Urothelium cell line (cell line): Measurements from ENCODE around the gene ANKK1.
A peak's percentile ranks its signal among the peaks of the same experiment; 100 is the strongest.

Experiments
- DNase-seq: peaks from one replicate; pipeline ENCODE4 v3.0.0; 2011; ENCODE audit warnings: low spot score, mixed read lengths
- FAIRE-seq: peaks from 2 replicates; lab custom pipeline; 2011; peaks lifted over from hg19 to GRCh38; lab: Jason Lieb, UNC

Gene ANKK1

DNA sequence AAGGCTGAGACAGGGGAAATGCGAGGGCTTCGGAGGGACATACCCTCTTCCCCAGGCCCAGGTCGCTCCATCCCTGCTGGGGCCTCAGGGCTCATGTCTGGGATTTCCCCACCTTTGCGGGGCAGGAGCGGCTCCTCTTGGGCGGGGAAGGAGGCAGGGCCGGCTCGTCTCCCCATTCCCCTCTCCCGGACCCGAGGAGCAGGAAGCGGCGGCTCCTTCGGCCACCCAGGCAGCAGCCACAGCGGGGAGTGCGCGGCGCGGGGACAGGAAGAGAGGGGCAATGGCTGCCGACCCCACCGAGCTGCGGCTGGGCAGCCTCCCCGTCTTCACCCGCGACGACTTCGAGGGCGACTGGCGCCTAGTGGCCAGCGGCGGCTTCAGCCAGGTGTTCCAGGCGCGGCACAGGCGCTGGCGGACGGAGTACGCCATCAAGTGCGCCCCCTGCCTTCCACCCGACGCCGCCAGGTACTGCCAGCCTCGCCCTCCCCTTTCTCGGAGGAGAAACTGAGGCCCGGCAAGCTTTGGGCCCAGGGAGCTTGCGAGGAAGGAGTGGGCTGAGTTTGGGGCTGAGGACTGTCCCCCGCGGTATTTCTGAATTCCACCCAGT is at the start of gene ANKK1:
TSS of gene ANKK1 (plus strand) at position 175 of the 607 bp plus-strand sequence. CDS start at position 281, 106 bp downstream.
- DNase-seq: no peak
- FAIRE-seq: no peak

DNA sequence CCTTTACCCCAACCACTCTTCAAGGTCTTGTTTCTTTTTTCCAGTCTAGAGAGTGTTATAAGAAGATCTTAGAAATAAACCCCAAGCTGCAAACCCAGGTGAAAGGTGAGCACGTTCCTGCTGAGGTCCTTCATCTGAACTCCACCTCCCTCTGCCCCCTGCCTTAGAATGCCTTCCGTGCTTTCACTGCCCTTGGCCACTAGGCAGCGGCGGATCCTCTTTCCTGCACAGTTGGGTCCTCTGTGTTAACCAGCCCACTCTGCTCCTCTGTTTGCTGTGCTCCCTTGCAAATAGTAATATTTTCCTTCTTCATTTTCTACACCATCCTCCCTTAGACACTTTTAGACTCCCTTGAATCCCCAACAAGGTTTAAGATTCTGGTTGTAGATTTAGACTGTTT is 48.8 kb upstream of the ANKK1 start:
- FAIRE-seq: no peak
- no peak for DNase-seq

- DNase-seq (no peak), FAIRE-seq (peak; percentile 37)
Observed at GRCh38 chr11:113339929-113340589, 47.5 kb upstream of the ANKK1 start.

- DNase-seq (no peak), FAIRE-seq (no peak)
Observed at GRCh38 chr11:113341388-113342165, 46.0 kb upstream of the ANKK1 start.

DNA sequence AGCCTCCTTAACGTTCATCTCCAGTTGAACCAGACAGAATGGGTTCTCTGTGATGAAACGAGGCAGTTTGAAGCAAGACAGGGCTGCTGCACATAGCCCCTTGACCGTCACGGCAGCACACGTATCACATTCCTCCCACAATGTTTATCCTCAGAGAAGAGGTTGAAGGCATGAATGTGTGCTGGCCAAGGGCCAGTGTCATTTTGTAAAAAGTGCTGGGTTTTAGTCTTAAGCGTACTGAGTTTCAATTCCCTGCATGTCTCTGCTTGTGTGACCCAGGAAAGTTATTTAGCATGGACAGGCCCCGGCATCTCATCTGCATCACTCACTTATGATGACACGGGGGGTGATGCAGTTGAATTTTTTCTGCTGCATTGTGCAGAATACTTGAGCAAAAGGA is 41.6 kb upstream of the ANKK1 start:
- DNase-seq: no peak
- FAIRE-seq: no peak

- DNase-seq: no peak
Observed at GRCh38 chr11:113349528-113349927, 38.1 kb upstream of the ANKK1 start.

GRCh38 chr11:113350336-113351067 is 37.1 kb upstream of the ANKK1 start:
- DNase-seq (no peak), FAIRE-seq (no peak)

More at GRCh38 chr11:113349528-113349927, 38.1 kb upstream of the ANKK1 start:
- no peak for FAIRE-seq

DNA sequence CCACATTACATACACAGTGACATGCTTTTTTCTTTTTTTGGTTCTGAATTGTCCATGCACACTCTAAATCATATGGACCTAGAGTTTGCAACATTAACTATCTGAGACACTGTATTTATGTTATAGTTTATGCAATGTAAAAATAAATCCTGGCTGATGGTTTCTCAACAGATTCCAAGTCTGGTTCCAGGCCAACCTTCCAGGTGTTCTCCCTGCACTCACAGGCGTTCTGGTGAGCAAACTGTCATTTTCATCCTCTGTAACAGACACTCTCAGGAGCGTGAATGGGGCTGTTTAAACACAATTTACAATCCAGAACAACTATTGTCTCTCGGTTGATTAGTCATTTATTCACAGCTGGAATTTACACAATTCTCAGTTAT is 36.5 kb upstream of the ANKK1 start:
- FAIRE-seq: no peak
- DNase-seq: no peak

- FAIRE-seq (no peak), DNase-seq (no peak)
Observed at GRCh38 chr11:113351480-113351879, 36.1 kb upstream of the ANKK1 start.

GRCh38 chr11:113356203-113356602 is 31.4 kb upstream of the ANKK1 start:
- FAIRE-seq (peak; percentile 74), DNase-seq (no peak)

DNA sequence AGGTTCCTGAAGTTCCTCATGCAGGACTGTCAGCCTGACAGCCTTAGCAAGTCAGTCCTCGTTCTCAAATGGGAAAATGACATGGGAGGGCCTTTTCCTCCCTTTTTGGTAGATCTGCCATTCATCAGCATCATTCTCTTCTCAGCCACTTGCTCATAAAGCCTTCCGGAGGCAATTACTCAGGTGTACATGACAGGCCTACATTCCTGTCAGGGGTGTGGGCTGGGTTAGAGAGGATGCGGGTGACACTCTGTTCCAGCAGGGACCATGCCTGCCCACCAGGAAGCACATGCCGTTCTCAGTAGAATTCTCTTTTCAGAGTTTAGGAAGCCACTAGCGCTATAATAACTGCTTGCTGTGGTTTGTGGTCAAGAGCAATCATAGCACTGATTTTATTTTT is 24.2 kb upstream of the ANKK1 start:
- peak; percentile 73 for FAIRE-seq

DNA sequence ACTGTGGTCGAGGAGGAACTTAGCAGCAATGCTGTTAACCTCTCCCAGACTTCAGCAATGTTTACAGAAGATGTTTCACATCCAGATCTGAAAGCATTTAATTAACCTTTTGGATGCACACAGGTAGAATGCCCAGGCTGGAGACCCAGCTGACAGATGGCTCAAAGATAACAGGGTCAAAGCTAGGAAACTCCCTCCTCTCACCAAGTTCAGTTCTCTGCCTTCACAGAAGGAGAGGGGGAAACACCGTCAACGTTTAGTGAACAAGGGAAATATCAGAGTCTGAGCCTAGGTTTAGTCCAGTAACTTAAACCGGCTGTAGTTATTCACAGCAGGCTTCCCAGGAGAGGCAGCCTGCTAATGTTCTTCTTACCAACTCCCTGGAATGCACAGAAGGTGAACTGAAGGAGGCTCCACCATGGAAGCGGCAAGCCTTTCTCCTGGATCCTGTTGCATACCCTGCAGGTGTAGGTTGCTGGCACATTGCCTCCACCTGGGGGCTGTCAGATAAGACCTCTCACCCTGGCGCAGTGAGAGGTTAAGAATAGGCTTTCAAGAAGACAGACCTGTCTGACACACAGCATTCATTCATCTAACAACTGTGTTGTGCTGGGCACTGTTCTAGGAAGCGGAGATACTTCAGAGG is 23.5 kb upstream of the ANKK1 start:
- no peak for FAIRE-seq
- DNase-seq: no peak

More for the DNA sequence above, 24.2 kb upstream of the ANKK1 start:
- no peak for DNase-seq

- DNase-seq (no peak), FAIRE-seq (no peak)
Observed at GRCh38 chr11:113365895-113366294, 21.7 kb upstream of the ANKK1 start.

GRCh38 chr11:113369411-113369810 is 18.2 kb upstream of the ANKK1 start:
- DNase-seq: no peak
- FAIRE-seq: no peak

GRCh38 chr11:113370634-113371033 is 16.9 kb upstream of the ANKK1 start:
- FAIRE-seq (peak; percentile 48), DNase-seq (no peak)

GRCh38 chr11:113372309-113372708 is 15.3 kb upstream of the ANKK1 start:
- DNase-seq: no peak
- no peak for FAIRE-seq

GRCh38 chr11:113373306-113373705 is 14.3 kb upstream of the ANKK1 start:
- FAIRE-seq (peak; percentile 55), DNase-seq (peak; percentile 60)

GRCh38 chr11:113373981-113374560 is 13.5 kb upstream of the ANKK1 start:
- DNase-seq (no peak), FAIRE-seq (no peak)

DNA sequence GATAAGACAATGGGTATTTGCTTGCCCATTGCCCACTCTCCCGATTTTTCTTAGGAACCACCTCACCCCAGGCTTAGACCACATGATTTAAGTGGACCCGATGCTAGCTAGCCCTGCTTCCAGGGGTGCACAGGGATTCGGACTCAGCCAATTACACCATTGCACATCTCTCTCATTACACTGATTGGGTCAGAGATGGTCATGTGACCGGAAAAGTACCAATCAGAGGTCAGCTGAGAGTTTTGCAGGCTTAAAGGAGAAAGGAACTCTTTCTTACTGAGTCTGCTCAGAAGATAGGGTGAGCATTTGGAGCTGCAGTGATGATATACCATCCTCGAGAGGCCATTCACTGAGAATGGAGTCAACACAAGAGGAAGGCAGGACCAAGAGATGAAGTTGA is 12.2 kb upstream of the ANKK1 start:
- no peak for DNase-seq
- no peak for FAIRE-seq

DNA sequence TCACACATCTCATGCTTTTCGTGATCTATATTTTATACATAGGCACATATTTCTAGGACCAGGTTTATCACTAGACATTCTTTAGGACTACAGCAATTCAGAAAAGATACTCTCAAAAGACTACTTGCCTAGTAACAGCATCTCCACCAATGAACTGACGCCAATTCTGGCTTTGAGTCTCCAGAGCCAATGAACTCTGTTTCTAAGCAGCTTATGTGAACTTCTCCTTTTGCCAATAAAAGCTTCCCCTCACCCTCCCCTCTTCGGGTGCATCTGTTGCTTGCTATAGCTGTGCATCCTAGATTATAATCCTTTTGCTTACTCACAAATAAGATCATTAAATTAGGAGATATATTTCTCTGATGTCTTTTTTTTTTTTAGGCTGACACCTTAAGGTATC is 11.4 kb upstream of the ANKK1 start:
- DNase-seq (no peak), FAIRE-seq (no peak)
